ENCODE measurements around the gene CEBPA. TPM values are rescaled to one million over a fixed set of nuclear protein-coding genes. Genes with fewer than 3 reads are reported as not detected.

CEBPA gene
- total RNA-seq, 4 donors from 2014 or later, result 86.3 to 360 (median 196) TPM

GRCh38 chr19:33300009-33300893, 2.1 kb downstream of the CEBPA start:
- WGBS, result 28% methylated on average over 18 of the region's 25 CpGs
- DNase-seq (ENCODE audit: low spot score in 2 of 2), result peak in 1 of 2 donors; percentile 70
- Histone ChIP-seq H3K27me3 (no peaks in the 10 kb centered on the region), H3K36me3 (no peaks in the 10 kb centered on the region), H3K4me3 (peak overlapping the region; percentile 80), H3K4me1 (peaks cover 75% of the 10 kb centered on the region), H3K27ac (peak overlapping the region; percentile 89), H3K9me3 (no peaks in the 10 kb centered on the region)
- TF ChIP-seq POLR2A (IDR thresholded peaks at IDR 0.05) (no peak), POLR2AphosphoS5 (IDR thresholded peaks at IDR 0.05) (no peak), CTCF (IDR thresholded peaks at IDR 0.05) (no peak), EP300 (IDR thresholded peaks at IDR 0.05) (no peak)

GRCh38 chr19:33299051-33299688, 3.2 kb downstream of the CEBPA start:
- WGBS, result 72% methylated on average over 8 of the region's 8 CpGs
- Histone ChIP-seq H3K4me1 (peaks cover 74% of the 10 kb centered on the region), H3K36me3 (no peaks in the 10 kb centered on the region), H3K27ac (peak overlapping the region; percentile 89), H3K27me3 (no peaks in the 10 kb centered on the region), H3K4me3 (peak overlapping the region; percentile 80), H3K9me3 (no peaks in the 10 kb centered on the region)
- TF ChIP-seq EP300 (IDR thresholded peaks at IDR 0.05) (no peak), POLR2A (IDR thresholded peaks at IDR 0.05) (no peak), CTCF (IDR thresholded peaks at IDR 0.05) (no peak), POLR2AphosphoS5 (IDR thresholded peaks at IDR 0.05) (no peak)
- DNase-seq (ENCODE audit: low spot score in 2 of 2), result peak in 1 of 2 donors; percentile 60

- WGBS, result 55% methylated on average over 15 of the region's 25 CpGs
- Histone ChIP-seq H3K27ac (peak overlapping the region; percentile 89), H3K36me3 (no peaks in the 10 kb centered on the region), H3K4me1 (peaks cover 75% of the 10 kb centered on the region), H3K27me3 (no peaks in the 10 kb centered on the region), H3K4me3 (peak overlapping the region; percentile 80), H3K9me3 (no peaks in the 10 kb centered on the region)
- TF ChIP-seq EP300 (IDR thresholded peaks at IDR 0.05) (no peak), POLR2AphosphoS5 (IDR thresholded peaks at IDR 0.05) (peak in 1 of 3 donors; percentile 34)
- DNase-seq (ENCODE audit: low spot score in 2 of 2), result peak in 1 of 2 donors; percentile 71
Observed at GRCh38 chr19:33298146-33298911, 4.0 kb downstream of the CEBPA start.

GRCh38 chr19:33297401-33298145, 4.8 kb downstream of the CEBPA start:
- TF ChIP-seq POLR2A (IDR thresholded peaks at IDR 0.05) (no peak), POLR2AphosphoS5 (IDR thresholded peaks at IDR 0.05) (no peak), EP300 (IDR thresholded peaks at IDR 0.05) (no peak), CTCF (IDR thresholded peaks at IDR 0.05) (no peak)
- 80% methylated on average over 3 of the region's 11 CpGs for WGBS
- Histone ChIP-seq H3K27me3 (no peaks in the 10 kb centered on the region), H3K27ac (peak overlapping the region; percentile 89), H3K9me3 (no peaks in the 10 kb centered on the region), H3K36me3 (no peaks in the 10 kb centered on the region), H3K4me3 (no peak overlapping the region), H3K4me1 (peaks cover 83% of the 10 kb centered on the region)
- peak; percentile 66 to 75 for DNase-seq (ENCODE audit: low spot score in 2 of 2)

GRCh38 chr19:33296488-33296971, 5.8 kb downstream of the CEBPA start:
- peak overlapping the region; percentile 89 for H3K27ac ChIP-seq
- WGBS, result 37% methylated on average over 14 of the region's 14 CpGs
- H3K27me3 ChIP-seq, result no peaks in the 10 kb centered on the region
- H3K36me3 ChIP-seq, result no peaks in the 10 kb centered on the region
- TF ChIP-seq CTCF (IDR thresholded peaks at IDR 0.05) (no peak), POLR2A (IDR thresholded peaks at IDR 0.05) (no peak), POLR2AphosphoS5 (IDR thresholded peaks at IDR 0.05) (no peak), EP300 (IDR thresholded peaks at IDR 0.05) (no peak)
- H3K9me3 ChIP-seq, result no peaks in the 10 kb centered on the region
- no peak overlapping the region for H3K4me3 ChIP-seq
- peaks cover 93% of the 10 kb centered on the region for H3K4me1 ChIP-seq
- DNase-seq (ENCODE audit: low spot score in 2 of 2), result peak; percentile 58 to 61

Measured in suprapubic skin (tissue), 4 donors.